ENCODE results near the gene INO80D. TPM values are rescaled to one million over a fixed set of nuclear protein-coding genes. Genes with fewer than 3 reads are reported as not detected.

Gene INO80D
- total RNA-seq, 1 donor from 2014 or later: 25.2 TPM

GRCh38 chr2:205965707-205966106 lies 120.3 kb downstream of the INO80D start:
- no peak for TF ChIP-seq CTCF (IDR thresholded peaks at IDR 0.05; ENCODE audit: unreplicated experiment)
- Mint-ChIP-seq H3K4me3 (ENCODE audit: low read depth) (no peak overlapping the region), H3K9me3 (ENCODE audit: low read depth) (no peaks in the 10 kb centered on the region), H3K27ac (no peak overlapping the region), H3K4me1 (ENCODE audit: low read depth) (peaks cover 10% of the 10 kb centered on the region), H3K27me3 (no peaks in the 10 kb centered on the region), H3K36me3 (ENCODE audit: insufficient read depth) (no peaks in the 10 kb centered on the region)
- DNase-seq (ENCODE audit: low spot score, unreplicated experiment): no peak

- Mint-ChIP-seq H3K4me3 (ENCODE audit: low read depth) (no peak overlapping the region), H3K36me3 (ENCODE audit: insufficient read depth) (no peaks in the 10 kb centered on the region), H3K9me3 (ENCODE audit: low read depth) (no peaks in the 10 kb centered on the region), H3K27me3 (no peaks in the 10 kb centered on the region), H3K4me1 (ENCODE audit: low read depth) (peaks cover 8% of the 10 kb centered on the region), H3K27ac (no peak overlapping the region)
- no peak for TF ChIP-seq CTCF (IDR thresholded peaks at IDR 0.05; ENCODE audit: unreplicated experiment)
- no peak for DNase-seq (ENCODE audit: low spot score, unreplicated experiment)
Observed at GRCh38 chr2:205964111-205964761, 121.7 kb downstream of the INO80D start.

GRCh38 chr2:205959521-205959920 lies 126.5 kb downstream of the INO80D start:
- H3K4me3 Mint-ChIP-seq (ENCODE audit: low read depth): no peak overlapping the region
- H3K4me1 Mint-ChIP-seq (ENCODE audit: low read depth): peaks cover 9% of the 10 kb centered on the region
- no peaks in the 10 kb centered on the region for H3K9me3 Mint-ChIP-seq (ENCODE audit: low read depth)
- H3K27ac Mint-ChIP-seq: no peak overlapping the region
- no peaks in the 10 kb centered on the region for H3K36me3 Mint-ChIP-seq (ENCODE audit: insufficient read depth)
- no peaks in the 10 kb centered on the region for H3K27me3 Mint-ChIP-seq
- DNase-seq (ENCODE audit: low spot score, unreplicated experiment): no peak
- TF ChIP-seq CTCF (IDR thresholded peaks at IDR 0.05; ENCODE audit: unreplicated experiment): no peak

GRCh38 chr2:205957452-205958154 lies 128.4 kb downstream of the INO80D start:
- Mint-ChIP-seq H3K9me3 (ENCODE audit: low read depth) (peaks cover 5% of the 10 kb centered on the region), H3K27ac (peak overlapping the region; percentile 7)

GRCh38 chr2:205954707-205955106 lies 131.3 kb downstream of the INO80D start:
- H3K27me3 Mint-ChIP-seq: no peaks in the 10 kb centered on the region
- no peak for DNase-seq (ENCODE audit: low spot score, unreplicated experiment)
- peaks cover 18% of the 10 kb centered on the region for H3K9me3 Mint-ChIP-seq (ENCODE audit: low read depth)
- peaks cover 1% of the 10 kb centered on the region for H3K4me1 Mint-ChIP-seq (ENCODE audit: low read depth)
- H3K27ac Mint-ChIP-seq: no peak overlapping the region
- H3K36me3 Mint-ChIP-seq (ENCODE audit: insufficient read depth): no peaks in the 10 kb centered on the region
- no peak for TF ChIP-seq CTCF (IDR thresholded peaks at IDR 0.05; ENCODE audit: unreplicated experiment)
- no peak overlapping the region for H3K4me3 Mint-ChIP-seq (ENCODE audit: low read depth)

More at GRCh38 chr2:205957452-205958154, 128.4 kb downstream of the INO80D start:
- Mint-ChIP-seq H3K4me1 (ENCODE audit: low read depth) (peaks cover 4% of the 10 kb centered on the region), H3K4me3 (ENCODE audit: low read depth) (no peak overlapping the region), H3K36me3 (ENCODE audit: insufficient read depth) (no peaks in the 10 kb centered on the region), H3K27me3 (no peaks in the 10 kb centered on the region)
- no peak for DNase-seq (ENCODE audit: low spot score, unreplicated experiment)
- no peak for TF ChIP-seq CTCF (IDR thresholded peaks at IDR 0.05; ENCODE audit: unreplicated experiment)

Data from progenitor cell of endocrine pancreas (in vitro differentiated cells).